Measurements from ENCODE around the gene ADGRE3.
"Not testable (repeated sequence)": the region's sequence is repeated elsewhere in the genome, so short reads cannot be mapped to it uniquely, and the experiment has no call there.

ADGRE3 gene

DNA sequence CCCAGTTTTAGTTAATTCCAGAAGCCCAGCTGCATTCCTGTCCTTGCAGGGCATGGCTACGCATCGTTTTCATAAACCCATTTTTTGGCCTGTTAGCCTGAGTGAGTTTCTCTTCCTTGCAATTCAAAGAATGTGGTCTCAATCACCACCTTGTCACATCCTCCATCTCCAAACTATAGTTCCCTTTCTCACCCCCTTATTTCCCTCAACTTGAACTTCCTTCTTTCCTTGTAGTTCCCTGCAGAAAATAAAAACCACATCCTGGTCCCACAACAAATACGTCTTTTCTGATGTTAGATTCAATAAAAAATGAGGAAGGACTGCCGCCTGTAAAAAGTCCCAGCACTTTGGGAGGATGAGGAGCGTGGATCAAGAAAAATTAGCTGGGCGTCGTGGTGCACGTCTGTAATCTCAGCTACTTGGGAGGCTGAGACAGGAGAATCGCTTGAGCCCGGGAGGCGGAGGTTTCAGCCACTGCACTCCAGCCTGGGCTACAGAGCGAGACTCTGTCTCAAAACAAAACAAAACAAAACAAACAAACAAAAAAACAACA, 13.2 kb downstream of the ADGRE3 start:
- DNase-seq: no peak

DNA sequence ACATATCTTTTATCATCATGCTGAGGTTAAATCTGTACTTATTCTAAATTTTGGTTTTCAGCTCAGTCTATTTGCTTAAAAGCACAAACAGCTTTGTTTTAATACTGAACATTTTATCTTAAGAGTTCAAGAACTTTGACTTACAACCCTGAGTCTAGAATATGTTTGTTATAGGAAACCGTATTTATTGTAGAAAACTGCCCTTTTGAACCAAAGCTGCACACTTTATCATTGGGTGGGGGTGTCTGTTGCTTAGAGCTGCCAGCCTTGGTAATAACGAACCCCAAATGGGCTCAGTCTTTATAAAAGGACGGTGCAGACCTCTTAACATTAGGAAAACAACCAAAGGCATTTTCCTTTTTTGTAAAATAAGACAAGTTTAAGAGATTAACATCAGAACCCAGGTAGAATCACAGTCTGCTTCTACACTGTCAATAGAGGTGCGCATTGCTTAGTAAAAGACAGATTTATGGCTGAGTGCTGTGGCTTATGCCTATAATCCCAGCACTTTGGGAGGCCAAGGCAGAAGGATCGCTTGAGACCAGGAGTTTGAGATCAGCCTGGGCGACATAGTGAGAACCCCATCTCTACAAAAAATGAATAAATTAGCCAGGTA, 14.7 kb downstream of the ADGRE3 start:
- peak; percentile 39 for DNase-seq

DNA sequence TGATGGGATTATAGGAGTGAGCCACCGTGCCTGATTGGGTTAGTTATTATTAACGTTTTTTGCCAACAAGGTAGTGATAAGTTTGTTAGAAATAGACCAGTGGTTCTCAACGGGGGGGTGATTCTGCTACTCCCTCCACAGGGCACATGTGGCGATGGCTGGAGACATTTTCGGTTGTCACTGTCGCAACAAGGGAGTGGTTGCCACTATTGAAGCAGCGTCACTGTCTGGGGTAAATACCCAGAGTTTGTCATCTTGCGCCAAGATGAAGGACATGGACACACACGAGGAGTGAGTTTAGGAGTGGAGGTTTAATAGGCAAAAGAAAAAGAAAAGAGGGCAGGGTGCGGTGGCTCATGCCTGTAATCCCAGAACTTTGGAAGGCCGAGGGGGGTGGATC, 18.9 kb downstream of the ADGRE3 start:
- DNase-seq: no peak

DNA sequence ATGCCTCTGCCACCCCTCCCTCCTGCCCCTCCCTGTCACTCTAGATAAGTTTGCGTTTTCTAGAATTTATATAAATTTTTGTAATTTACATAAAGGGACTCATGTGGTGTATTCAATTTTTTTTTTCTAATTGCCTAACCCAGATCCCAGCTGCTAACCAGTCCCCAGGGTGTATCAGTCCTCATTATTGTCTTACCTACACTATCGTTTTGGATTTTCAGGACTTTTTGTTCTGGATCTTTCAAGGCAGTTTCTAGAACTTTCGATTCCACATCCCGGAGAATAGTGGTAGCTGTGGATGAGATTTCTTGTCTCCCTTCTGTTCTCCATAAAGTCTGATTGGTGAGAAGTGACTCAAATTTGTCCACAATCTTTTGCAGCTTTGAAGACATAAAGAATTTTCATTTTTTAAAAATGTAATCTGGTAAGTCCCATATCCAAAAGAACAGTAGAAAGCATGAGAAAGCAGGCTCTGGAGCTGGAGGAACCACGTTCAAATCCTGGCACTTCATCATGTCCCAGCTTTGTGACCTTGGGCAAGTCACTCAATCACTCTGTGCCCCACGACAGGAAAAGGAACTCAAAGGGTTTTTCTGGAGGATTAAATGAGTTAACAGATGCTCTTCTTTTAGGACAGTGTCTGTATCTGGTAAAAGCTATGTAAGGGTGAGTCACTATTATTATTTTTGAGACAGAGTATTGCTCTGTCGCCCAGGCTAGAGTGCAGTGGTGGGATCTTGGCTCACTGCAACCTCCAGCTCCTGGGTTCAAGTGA, 19.7 kb downstream of the ADGRE3 start:
- no peak for DNase-seq

DNA sequence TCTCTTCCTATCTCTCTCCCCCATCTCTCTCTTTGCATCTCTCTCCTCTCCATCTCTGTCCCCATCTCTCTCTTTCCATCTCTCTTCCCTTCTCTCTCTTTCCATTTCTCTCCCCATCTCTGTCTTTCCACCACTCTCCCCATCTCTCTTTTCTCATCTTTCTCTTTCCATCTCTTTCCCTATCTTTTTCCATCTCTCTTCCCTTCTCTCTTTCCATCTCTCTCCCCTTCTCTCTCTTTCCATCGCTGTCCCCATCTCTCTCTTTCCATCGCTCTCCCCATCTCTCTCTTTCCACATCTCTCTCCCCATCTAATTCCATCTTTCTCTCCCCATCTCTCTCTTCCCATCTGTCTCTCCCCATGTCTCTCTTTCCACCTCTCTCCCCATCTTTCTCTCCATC, 24.5 kb downstream of the ADGRE3 start:
- no peak for DNase-seq

DNA sequence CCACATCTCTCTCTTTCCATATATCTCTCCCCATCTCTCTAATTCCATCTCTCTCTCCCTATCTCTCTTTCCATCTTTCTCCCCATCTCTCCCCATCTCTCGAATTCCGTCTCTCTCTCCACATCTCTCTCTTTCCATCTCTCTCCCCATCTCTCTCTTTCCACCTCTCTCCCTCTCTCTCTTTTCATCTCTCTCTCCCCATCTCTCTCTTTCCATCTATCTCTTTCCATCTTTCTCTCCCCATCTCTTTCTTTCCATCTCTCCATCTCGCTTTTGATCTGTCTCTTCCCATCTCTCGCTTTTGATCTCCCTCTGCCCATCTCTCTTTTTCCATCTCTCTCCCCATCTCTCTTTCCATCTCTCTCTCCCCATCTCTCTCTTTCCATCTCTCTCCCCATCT, 25.6 kb downstream of the ADGRE3 start:
- DNase-seq: no peak

DNA sequence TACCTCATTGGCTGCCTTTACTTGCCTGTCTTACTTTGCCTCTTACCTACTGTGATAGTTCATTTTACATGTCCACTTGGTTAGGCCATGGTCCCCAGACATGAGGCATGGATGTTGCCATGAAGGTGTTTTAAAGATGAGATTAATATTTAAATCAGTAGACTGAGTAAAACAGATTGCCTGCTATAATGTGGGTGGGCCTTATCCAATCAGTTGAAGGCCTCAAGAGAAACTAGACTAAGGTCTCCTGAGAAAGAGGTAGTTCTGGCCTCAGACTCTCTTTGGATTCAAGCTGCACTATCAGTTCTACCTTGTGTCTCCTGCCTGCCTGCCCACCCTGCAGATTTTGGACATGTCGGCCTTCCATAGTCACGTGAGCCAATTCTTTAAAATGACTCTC, 26.1 kb downstream of the ADGRE3 start:
- no peak for DNase-seq

DNA sequence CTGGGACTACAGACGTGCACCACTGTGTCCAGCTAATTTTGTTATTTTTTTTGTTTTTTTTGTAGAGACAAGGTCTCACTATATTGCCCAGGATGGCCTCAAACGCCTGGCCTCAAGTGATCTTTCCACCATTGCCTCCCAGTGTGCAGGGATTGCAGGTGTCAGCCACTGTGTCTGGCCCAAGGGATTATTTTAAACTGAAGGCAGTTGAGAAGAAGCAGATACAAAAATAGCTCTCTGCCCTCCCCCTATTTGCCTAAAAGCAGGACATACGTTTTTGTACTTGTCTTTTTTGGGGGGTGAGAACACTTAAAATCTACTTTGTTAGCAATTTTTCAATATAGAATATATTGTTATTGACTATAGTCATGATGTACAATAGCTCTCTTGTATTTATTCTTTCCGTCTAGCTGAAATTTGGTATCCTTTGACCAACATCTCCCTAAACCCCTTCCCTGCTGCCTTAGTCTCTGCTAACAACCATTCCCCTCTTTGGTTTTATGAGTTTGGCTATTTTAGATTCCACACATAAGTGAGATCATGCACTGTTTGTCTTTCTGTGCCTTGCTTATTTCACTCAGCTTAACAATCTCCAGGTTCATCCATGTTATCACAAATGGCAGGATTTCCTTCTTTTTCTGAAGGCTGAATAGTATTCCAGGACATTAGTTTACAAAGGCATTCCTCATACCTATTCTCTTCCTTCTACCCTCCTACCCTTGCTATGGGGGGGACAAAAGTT, 34.9 kb downstream of the ADGRE3 start:
- no peak for DNase-seq

DNA sequence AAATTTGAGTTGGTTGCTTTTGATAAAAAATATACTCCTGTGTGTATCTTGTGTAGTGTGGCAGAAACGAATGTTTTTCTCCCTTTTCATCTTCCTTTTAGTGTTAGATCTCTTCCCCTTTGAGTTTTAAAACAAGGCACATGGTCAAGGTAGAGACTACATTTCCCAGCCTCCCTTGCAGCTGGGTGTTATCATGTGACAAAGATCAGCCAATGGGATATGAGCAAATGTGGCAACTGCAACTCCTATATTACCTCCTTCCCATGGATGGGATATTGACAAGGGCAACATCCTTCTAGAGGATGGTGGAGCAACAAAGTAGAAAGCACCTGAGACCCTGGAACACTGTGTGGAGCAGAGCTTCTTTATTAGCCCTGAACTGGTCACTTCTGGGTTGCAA, 42.4 kb downstream of the ADGRE3 start:
- peak; percentile 78 for DNase-seq

DNA sequence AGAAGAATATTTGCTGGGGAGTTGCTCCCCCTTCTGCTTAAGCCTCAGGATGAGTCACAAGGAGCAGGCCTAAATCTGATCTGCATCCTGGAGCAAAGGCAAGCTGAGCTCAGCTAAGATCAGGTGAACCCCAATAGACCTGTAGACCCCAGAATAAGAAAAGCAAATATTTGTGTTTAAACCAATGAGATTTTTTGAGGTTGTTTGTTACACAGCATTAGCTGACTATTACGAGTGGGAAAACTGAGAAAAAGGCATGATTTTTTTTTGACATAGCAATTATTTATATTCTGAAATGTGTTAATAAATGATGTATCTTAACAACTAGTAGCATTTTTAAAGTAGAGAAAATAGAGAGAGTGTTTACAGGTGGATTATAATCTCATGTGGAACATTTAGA, 45.1 kb downstream of the ADGRE3 start:
- DNase-seq: no peak

DNA sequence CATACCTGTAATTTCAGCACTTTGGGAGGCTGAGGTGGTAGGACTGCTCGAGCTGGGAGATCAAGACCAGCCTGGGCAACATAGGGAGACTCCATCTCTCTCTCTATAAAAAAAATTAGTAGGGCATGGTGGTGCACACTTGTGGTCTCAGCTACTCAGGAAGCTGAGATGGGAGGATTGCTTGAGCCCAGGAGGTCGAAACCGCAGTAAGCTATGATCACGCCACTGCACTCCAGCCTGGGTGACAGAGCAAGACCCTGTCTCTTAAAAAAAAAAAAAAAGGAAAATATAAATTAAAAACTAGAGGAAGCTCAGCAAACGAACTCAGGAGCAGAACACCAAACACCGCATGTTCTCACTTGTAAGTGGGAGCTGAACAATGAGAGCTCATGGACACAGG, 50.2 kb downstream of the ADGRE3 start:
- DNase-seq: not testable (repeated sequence)

DNA sequence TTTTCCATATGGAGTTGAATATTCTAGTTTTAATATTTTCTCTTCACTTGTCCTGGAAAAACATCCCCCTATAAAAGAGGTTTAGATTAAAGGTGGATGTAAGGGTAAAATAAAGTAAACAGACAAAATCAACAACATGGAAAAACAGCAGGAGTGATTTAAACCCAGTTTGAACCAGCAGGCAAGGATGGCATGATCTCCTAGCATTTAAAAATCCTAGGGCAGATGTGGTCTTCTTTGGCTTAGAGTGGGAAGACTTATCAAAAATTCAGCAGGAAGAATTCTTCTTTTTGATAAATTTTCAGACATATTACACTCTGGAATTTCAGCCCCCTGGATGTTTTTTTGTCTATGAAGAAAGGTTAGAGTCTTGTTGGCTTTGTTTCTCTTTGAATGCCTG, 55.2 kb downstream of the ADGRE3 start:
- DNase-seq: no peak

DNA sequence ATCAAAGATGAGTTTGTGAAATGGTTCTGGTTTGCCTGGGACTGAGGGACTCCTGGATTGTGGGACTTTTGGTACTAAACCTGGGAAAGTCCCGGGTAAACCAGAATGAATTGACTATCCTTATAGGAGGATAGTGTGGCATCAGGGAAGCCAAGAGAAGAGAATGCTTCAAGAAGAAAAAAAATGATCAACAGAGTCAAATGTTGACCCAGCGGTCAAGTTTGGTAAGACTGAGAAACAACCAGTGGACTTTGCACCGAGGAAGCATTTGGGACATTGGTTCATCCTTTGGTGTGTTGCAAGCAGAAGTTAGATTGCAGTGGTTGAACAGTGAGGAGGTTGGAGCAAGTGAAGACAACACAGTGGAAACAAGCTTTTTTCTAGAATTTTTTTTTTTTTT, 58.2 kb downstream of the ADGRE3 start:
- no peak for DNase-seq

DNA sequence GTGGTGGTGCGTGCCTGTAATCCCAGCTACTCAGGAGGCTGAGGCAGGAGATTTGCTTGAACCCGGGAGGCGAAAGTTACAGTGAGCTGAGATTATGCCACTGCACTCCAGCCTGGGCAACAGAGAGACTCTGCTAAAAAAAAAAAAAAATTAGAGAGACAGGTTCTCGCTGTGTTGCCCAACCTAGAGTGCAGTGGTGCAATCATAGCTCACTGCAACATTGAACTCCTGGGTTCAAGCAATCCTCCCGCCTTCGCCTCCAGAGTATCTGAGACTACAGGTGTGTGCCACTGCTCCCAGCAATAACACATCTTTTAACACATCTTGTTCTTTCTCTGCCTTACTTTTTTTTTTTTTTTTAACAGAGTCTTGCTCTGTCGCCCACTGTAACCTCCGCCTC, 59.0 kb downstream of the ADGRE3 start:
- DNase-seq: no peak

DNA sequence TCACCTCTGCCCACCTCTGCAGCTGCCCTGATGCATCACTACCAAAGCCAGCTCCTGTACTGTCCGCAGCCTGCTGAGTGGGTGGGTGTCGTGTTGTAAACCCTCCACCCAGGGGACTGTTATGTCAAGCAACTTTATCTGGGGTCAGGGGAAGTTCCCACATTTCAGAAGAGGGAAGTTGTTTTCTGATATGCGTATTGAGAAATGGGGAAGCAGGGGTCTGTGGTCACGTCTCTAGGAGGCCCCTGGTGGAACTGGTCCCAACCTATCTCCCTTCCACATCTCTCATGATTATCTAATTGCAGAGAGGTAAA, 60.6 kb downstream of the ADGRE3 start:
- DNase-seq: no peak

DNA sequence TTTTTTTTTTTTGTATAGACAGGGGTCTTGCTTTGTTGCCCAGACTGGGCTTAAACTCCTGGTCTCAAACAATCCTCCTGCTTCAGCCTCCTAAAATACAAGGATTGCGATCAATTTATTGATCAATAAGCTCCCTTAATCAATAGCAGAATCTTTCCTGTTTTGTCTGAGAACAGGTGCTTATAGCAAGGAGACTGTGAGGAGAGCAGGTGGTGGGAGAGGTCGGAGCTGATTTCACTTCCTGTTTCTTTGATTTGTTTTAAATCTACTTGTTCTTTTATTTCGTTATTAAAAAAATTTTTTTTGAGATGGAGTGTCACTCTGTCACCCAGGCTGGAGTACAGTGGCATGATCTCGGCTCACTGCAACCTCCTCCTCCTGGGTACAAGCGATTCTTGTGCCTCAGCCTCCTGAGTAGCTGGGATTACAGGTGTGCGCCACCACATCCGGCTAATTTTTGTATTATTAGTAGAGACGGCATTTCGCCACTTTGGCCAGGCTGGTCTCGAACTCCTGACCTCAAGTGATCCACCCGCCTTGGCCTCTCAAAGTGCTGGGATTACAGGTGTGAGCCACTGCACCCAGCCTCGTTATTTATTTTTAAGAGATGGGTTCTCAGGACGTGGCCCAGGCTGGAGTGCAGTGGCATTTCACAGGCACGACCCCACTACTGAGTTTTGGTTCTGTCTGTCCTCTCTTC, 61.1 kb downstream of the ADGRE3 start:
- DNase-seq: not testable (repeated sequence)

DNA sequence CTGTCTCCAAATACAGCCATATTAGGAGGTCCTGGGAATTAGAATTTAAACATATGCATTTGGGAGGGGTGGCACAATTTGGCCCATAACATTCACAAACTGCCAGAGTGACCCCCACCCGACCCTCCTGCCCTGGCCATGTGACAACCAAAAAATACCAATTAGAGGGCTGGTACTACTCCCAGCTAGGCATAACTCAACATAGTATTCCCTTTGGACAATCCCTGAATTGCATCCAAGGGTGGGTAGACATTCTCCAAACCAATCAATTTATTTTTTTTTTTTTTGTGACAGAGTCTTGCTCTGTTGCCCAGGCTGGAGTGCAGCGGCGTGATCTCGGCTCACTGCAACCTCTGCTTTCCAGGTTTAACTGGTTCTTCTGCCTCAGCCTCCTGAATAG, 62.0 kb downstream of the ADGRE3 start:
- no peak for DNase-seq

DNA sequence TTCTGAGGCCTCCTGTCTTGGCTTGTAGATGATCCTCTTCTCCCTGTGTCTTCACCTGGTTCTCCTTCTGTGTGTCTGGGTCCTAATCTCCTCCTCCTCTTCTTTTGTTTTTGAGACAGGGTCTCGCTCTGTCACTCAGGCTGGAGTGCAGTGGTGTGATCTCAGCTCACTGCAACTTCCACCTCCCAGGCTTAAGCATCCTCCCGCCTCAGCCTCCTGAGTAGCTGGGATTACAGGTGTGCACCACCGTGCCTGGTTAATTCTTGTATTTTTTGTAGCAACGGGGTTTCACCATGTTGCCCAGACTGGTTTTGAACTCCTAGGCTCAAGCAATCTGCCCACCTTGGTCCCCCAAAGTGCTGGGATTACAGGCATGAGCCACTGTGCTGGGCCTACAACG, 62.4 kb downstream of the ADGRE3 start:
- not testable (repeated sequence) for DNase-seq

DNA sequence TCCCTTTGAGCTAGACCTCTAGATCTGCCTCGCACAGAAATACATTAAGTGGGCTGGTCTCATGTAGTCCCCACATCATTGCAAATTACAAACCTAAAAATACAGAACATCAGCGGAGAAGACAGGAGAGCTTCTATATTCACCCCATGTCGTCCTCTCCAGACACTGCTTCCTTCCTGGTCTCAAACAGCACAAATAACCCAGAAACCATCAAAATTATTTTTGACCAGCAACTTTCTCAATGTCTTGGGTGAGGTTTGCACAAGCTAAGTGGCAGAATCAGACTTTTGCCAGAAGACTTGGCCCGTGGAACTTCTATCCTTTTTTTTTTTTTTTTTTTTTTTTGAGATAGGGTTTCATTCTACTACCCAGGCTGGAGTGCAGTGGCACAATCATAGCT, 63.6 kb downstream of the ADGRE3 start:
- no peak for DNase-seq

DNA sequence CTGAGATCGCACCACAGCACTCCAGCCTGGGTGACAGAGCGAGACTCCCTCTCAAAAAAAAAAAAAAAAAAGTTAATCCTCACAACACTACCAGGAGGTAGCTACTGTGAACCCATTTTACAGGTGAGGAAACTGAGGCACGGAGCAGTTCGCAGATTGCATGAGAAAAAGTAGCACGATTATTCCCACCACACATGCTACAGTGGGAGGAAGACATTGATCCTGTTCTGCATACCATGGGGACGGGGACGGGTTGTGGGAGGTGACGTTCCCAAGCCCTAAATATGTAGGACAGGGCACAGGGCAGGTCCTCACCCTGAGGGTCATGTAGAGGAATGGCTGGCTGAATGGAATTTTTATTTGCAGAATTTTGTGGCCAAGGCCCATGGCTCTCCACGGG, 68.0 kb downstream of the ADGRE3 start:
- no peak for DNase-seq

DNA sequence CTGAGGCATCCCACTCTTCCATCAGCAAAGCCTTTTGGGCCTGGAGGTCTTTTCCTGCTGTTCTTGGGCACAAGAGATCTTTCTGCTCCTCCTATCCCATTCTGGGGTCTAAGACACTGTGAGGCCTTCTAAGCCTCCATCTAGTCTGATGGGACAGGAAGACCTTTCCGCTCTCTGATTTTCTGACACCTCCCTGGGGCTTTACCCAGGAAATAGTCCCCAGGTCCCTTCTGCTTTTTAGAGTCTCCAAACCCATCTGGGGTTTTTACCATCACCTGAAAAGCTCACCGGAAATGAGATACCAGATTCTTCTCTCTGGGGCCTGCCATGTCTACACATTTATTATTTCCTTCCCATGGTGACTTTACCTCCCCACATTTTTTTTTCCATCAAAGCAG, 70.7 kb downstream of the ADGRE3 start:
- no peak for DNase-seq

DNA sequence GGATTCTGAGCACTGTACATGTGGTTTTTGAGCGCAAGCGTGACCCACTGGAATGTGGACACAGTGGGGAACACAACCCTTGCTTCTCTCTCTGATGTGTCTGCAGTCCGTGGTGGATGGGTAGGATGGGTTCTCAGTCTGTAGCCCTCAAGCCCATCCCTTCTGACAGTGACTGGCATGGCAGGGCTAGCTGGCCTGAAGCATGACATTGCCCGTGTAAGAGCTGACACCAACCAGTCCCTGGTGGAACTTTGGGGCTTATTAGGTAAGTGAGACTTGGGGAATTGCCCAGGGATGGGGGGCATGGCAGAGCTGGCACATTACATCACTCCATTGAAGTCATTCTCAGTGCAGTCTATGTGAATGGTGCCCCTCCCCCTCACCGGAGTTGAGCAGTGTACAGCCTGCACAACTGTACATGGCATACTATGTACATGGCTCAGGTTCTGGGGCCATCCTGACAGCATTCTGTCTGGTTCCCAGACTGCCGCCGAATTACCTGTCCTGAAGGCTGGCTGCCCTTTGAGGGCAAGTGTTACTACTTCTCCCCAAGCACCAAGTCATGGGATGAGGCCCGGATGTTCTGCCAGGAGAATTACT, 75.0 kb downstream of the ADGRE3 start:
- DNase-seq: no peak

DNA sequence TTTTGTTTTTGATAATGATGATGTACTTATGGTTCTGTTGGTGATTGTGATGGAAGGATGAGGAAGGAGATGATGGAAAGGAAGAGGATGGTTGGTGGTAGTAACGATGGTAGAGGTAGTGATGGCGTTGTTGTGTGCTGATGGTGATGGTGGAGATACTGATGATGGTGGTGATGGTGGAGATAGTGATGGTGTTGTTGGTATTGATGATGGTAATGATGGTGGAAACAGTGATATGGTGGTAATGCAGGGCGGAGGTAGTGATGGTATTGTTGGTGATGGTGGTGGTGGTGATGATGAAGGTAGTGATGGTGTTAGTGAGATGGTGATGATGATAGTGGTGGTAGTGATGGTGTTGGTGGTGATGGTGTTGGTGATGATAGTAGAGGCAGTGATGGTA, 79.1 kb downstream of the ADGRE3 start:
- DNase-seq: no peak

All from NCI-H82 (cell line).